ENCODE results near the gene CAPN1. TPM values are rescaled to one million over a fixed set of nuclear protein-coding genes. Genes with fewer than 3 reads are reported as not detected.

CAPN1 gene
- total RNA-seq, 1 donor from 2014 or later = 24.3 TPM

- Mint-ChIP-seq H3K36me3 (no peaks in the 10 kb centered on the region), H3K9me3 (no peaks in the 10 kb centered on the region), H3K27ac (no peak overlapping the region), H3K4me1 (peaks cover 12% of the 10 kb centered on the region), H3K4me3 (peak overlapping the region; percentile 58), H3K27me3 (ENCODE audit: insufficient read depth, low read depth) (peaks cover 11% of the 10 kb centered on the region)
- H2AFZ ChIP-seq (replicated peaks) = no peak overlapping the region
- H3K9ac ChIP-seq = no peak overlapping the region
- peak overlapping the region; percentile 45 for H3K4me2 ChIP-seq
- H3K4me1 ChIP-seq = peaks cover 20% of the 10 kb centered on the region
- H3K27ac ChIP-seq = no peak overlapping the region
- H4K20me1 ChIP-seq (ENCODE audit: low read depth) = no peaks in the 10 kb centered on the region
- TF ChIP-seq, protein P1, sequence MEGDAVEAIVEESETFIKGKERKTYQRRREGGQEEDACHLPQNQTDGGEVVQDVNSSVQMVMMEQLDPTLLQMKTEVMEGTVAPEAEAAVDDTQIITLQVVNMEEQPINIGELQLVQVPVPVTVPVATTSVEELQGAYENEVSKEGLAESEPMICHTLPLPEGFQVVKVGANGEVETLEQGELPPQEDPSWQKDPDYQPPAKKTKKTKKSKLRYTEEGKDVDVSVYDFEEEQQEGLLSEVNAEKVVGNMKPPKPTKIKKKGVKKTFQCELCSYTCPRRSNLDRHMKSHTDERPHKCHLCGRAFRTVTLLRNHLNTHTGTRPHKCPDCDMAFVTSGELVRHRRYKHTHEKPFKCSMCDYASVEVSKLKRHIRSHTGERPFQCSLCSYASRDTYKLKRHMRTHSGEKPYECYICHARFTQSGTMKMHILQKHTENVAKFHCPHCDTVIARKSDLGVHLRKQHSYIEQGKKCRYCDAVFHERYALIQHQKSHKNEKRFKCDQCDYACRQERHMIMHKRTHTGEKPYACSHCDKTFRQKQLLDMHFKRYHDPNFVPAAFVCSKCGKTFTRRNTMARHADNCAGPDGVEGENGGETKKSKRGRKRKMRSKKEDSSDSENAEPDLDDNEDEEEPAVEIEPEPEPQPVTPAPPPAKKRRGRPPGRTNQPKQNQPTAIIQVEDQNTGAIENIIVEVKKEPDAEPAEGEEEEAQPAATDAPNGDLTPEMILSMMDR (IDR thresholded peaks at IDR 0.05) = no peak
- TF ChIP-seq EZH2 (IDR thresholded peaks at IDR 0.05) = no peak
- no peak for TF ChIP-seq EZH2phosphoT487 (IDR thresholded peaks at IDR 0.05)
- no peak overlapping the region for H3K4me3 ChIP-seq
- no peaks in the 10 kb centered on the region for H3K36me3 ChIP-seq
- H3K9me3 ChIP-seq (ENCODE audit: low read depth) = no peaks in the 10 kb centered on the region
- H3F3A ChIP-seq (ENCODE audit: low read depth) = peaks cover 3% of the 10 kb centered on the region
- H3K79me2 ChIP-seq (ENCODE audit: low read depth) = no peaks in the 10 kb centered on the region
- H3K27me3 ChIP-seq = no peaks in the 10 kb centered on the region
- no peak for DNase-seq (ENCODE audit: low spot score)
Measured at GRCh38 chr11:65213322-65214211, 31.8 kb downstream of the CAPN1 start.

DNA sequence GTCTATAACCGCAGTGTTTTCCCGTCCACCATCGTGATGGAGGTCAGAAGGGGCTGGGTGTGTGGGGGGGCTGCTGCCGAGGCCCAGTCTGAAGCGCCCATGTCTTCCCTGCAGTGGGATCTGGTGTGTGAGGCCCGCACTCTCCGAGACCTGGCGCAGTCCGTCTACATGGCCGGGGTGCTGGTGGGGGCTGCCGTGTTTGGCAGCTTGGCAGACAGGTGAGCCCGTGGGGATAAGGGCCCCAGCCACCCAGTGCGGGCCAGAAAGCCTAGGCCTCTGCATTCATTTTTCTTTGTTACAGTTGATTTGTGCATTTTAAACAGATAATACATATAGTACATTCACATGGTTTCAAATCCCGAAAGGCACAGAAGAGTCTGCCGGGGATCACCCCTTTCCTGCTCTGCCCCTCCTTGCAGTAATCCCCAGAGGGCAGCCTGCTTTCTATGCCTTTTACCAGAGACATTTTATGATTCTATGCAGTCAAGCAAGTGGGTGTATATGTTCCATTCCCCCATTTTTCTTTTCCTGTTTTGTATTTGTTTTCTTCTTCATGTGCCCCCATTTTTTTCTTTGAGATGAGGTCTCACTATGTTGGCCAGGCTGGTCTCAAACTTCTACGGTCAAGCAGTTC is 32.6 kb downstream of the CAPN1 start:
- Histone ChIP-seq H3K79me2 (ENCODE audit: low read depth) (no peaks in the 10 kb centered on the region), H4K20me1 (ENCODE audit: low read depth) (no peaks in the 10 kb centered on the region), H3K4me3 (no peak overlapping the region), H3K27me3 (no peaks in the 10 kb centered on the region), H3K4me2 (no peak overlapping the region), H2AFZ (replicated peaks) (no peak overlapping the region), H3K9me3 (ENCODE audit: low read depth) (no peaks in the 10 kb centered on the region), H3K27ac (no peak overlapping the region), H3K9ac (no peak overlapping the region), H3F3A (ENCODE audit: low read depth) (peaks cover 3% of the 10 kb centered on the region), H3K36me3 (no peaks in the 10 kb centered on the region), H3K4me1 (peaks cover 20% of the 10 kb centered on the region)
- H3K9me3 Mint-ChIP-seq = no peaks in the 10 kb centered on the region
- H3K36me3 Mint-ChIP-seq = no peaks in the 10 kb centered on the region
- TF ChIP-seq EZH2phosphoT487 (IDR thresholded peaks at IDR 0.05) = no peak
- TF ChIP-seq, protein P1 (IDR thresholded peaks at IDR 0.05) = no peak
- TF ChIP-seq EZH2 (IDR thresholded peaks at IDR 0.05) = no peak
- no peak for DNase-seq (ENCODE audit: low spot score)
- peaks cover 11% of the 10 kb centered on the region for H3K27me3 Mint-ChIP-seq (ENCODE audit: insufficient read depth, low read depth)
- H3K27ac Mint-ChIP-seq = peak overlapping the region; percentile 10
- peak overlapping the region; percentile 6 for H3K4me3 Mint-ChIP-seq
- peaks cover 14% of the 10 kb centered on the region for H3K4me1 Mint-ChIP-seq

DNA sequence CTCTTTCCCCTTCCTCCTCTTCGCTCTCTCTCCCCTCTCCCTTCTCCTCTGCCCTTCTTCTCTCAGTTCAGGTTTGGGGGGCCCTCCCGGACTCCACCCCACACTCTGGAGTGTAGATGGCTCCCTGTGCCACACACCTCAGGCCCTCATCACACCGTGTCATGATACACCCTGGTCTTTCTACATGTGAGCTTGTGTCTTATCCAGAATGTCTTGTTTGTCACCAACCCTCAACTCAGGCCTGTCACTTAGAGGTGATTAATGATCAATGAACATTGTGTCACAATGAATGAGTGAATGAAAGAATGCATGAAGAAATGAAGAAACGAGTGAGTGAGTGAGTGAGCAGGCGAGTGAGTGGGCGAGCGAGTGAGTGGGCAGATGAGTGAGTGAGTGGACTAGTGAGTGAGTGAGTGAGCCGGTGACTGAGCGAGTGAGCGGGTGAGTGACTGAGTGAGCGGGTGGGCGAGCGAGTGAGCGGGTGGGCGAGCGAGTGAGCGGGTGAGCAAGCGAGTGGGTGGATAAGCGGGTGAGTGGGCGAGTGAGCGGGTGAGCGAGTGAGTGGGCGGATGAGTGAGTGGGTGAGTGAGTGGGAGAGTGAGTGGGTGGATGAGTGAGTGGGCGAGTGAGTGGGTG is 33.8 kb downstream of the CAPN1 start:
- Histone ChIP-seq H2AFZ (replicated peaks) (no peak overlapping the region), H3K9ac (no peak overlapping the region), H3K4me3 (no peak overlapping the region), H4K20me1 (ENCODE audit: low read depth) (no peaks in the 10 kb centered on the region), H3K27ac (no peak overlapping the region), H3K79me2 (ENCODE audit: low read depth) (no peaks in the 10 kb centered on the region), H3K4me1 (peaks cover 20% of the 10 kb centered on the region), H3K9me3 (ENCODE audit: low read depth) (no peaks in the 10 kb centered on the region), H3F3A (ENCODE audit: low read depth) (peaks cover 3% of the 10 kb centered on the region), H3K36me3 (no peaks in the 10 kb centered on the region), H3K4me2 (no peak overlapping the region), H3K27me3 (no peaks in the 10 kb centered on the region)
- H3K4me1 Mint-ChIP-seq = peaks cover 14% of the 10 kb centered on the region
- TF ChIP-seq EZH2 (IDR thresholded peaks at IDR 0.05) (no peak), EZH2phosphoT487 (IDR thresholded peaks at IDR 0.05) (no peak)
- TF ChIP-seq, protein P1 (IDR thresholded peaks at IDR 0.05) = no peak
- peaks cover 11% of the 10 kb centered on the region for H3K27me3 Mint-ChIP-seq (ENCODE audit: insufficient read depth, low read depth)
- H3K27ac Mint-ChIP-seq = no peak overlapping the region
- no peak for DNase-seq (ENCODE audit: low spot score)
- peak overlapping the region; percentile 16 for H3K4me3 Mint-ChIP-seq
- H3K9me3 Mint-ChIP-seq = no peaks in the 10 kb centered on the region
- no peaks in the 10 kb centered on the region for H3K36me3 Mint-ChIP-seq
